ELR (cell line): Measurements from ENCODE around the gene ZNF532.

ENCODE experiments used
- DNase-seq: peaks from one replicate; pipeline ENCODE4 v3.0.0-alpha.2; 2015; ENCODE audit warnings: low read depth

ZNF532 gene

GRCh38 chr18:58937071-58937886, 72.6 kb downstream of the ZNF532 start:
- peak; percentile 65 for DNase-seq

- DNase-seq, result peak; percentile 15
Observed at GRCh38 chr18:58937887-58938267, 73.2 kb downstream of the ZNF532 start.

GRCh38 chr18:58941426-58942099, 76.9 kb downstream of the ZNF532 start:
- no peak for DNase-seq

DNA sequence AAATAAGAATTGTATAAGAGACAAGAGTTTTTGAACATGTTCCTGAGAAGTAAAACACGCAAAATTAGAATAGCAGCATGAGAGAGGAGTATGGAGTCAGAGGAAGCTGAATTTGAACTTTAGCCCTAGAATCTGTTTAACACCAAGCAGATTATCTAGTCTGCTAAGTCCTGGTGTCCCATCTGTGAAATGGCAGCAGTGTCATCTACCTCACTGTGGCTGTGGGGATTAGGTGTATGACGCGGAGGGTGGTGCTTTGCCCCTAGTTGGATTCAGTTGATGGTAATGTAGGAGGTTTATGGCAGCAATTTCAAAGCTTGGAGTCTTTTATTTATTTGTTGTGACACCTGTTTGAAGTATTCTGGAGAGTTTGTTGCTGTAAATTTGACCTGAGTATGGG, 79.2 kb downstream of the ZNF532 start:
- no peak for DNase-seq

- no peak for DNase-seq
Observed at GRCh38 chr18:58947136-58947732, 82.6 kb downstream of the ZNF532 start.

- DNase-seq, result no peak
Observed at GRCh38 chr18:58949031-58949430, 84.4 kb downstream of the ZNF532 start.

GRCh38 chr18:58951986-58952702, 87.5 kb downstream of the ZNF532 start:
- no peak for DNase-seq

- no peak for DNase-seq
Observed at GRCh38 chr18:58952858-58953257, 88.2 kb downstream of the ZNF532 start.

- DNase-seq, result no peak
Observed at GRCh38 chr18:58953627-58954026, 89.0 kb downstream of the ZNF532 start.

DNA sequence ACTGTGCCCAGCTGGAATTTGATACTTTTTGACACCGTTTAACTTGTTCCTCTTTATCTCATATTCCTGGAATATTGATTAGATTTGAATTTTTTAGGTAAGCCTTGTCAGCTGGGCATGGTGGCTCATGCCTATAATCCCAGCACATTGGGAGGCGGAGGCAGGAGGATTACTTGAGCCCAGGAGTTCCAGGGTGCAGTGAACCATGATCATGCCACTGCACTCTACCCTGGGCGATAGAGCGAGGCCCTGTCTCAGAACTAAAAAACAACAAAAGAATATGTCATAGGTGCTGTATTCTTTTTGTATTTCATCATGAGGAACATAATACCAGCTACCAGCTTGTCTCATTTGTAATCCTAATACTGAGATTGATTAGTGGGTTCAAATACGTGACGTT, 90.3 kb downstream of the ZNF532 start:
- DNase-seq, result no peak

- DNase-seq, result no peak
Observed at GRCh38 chr18:58955738-58956137, 91.1 kb downstream of the ZNF532 start.

DNA sequence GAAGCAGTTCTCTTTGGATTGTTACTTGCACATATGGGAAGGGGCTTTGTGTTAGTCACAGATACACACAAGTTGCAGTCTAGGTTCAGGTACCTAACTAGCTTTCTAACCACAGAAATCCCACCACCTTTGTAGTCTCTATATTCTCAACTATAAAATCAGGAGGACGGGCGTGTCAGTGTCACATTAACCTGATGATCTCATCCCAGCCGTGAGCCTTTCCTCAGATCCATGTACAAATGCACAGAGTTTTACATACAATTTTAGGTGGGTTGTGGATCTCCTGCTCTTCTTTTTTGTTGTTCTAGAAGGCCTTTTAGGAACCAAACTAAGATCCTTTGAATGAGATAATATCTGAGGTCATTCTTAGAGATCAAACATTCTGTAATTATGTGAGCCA, 94.0 kb downstream of the ZNF532 start:
- DNase-seq, result no peak

- DNase-seq, result no peak
Observed at GRCh38 chr18:58960508-58960907, 95.8 kb downstream of the ZNF532 start.

DNA sequence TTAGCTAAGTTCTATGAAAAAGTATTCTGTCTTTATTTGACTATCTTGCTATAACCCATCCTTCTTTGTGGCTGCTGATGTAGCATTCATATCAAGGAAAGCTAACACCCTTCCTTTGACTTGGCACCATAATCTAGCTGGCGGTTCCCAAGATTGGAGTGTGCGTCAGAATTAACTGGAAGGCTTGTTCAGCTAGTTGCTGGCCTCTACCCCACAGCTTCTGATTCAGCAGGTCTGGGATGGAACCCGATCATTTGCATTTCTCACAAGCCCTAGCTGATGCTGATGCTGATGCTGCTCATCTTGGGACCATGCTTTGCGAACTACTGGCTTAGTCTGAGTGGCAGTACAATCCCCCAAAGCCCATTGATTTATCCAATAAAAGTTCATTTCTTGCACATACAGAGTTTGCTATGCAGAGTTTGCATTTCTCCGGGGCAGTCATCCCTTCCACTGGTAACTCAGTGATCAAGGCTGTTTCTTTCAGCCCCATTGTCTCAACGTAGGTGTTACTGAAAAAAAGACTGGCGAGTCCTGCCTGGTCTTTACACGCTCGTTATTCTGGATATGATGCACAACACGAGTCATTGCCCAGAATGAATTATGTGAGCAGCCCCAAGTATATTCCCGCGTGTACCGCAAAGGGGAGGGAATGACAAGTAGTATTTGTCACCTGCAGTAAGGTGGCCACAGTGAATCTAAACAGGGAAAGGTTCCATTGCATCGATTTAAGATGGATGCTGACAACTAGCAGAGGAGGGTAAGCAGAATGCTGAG, 96.5 kb downstream of the ZNF532 start:
- DNase-seq, result no peak

GRCh38 chr18:58962336-58962735, 97.7 kb downstream of the ZNF532 start:
- DNase-seq, result no peak

DNA sequence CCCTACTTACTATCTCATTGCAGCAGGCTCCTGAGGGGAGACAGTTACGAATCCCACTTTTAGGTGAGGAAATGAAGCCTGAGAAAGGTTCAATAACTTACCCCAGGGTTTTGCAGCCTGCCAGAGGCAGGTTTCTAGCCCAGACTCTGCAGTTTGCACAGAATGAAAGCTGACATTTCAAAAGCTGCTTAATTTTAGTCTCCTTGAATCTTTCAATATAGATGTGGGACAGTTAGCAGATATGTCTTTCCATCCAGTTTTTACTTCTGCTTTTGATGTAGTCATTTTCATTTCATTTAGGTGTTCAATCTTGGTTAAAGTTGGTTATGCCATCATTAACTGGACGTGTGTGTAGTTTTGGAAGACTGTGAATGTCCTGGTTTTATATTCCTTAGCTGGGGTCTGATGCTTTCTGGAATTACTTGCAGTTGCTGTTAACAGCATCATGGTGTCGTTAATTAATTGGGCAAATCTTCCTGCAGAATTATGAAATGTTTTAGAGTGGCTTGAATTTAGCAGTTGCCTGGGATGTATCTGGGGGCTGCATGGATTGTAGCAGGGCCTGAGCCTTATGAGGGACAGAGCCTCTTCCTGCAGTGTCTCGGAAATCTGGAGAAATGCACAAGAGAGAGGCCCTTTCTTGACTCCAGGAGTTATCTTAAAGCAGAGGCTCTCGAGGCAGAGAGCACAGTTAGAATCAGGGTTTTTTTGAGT, 100.8 kb downstream of the ZNF532 start:
- no peak for DNase-seq

DNA sequence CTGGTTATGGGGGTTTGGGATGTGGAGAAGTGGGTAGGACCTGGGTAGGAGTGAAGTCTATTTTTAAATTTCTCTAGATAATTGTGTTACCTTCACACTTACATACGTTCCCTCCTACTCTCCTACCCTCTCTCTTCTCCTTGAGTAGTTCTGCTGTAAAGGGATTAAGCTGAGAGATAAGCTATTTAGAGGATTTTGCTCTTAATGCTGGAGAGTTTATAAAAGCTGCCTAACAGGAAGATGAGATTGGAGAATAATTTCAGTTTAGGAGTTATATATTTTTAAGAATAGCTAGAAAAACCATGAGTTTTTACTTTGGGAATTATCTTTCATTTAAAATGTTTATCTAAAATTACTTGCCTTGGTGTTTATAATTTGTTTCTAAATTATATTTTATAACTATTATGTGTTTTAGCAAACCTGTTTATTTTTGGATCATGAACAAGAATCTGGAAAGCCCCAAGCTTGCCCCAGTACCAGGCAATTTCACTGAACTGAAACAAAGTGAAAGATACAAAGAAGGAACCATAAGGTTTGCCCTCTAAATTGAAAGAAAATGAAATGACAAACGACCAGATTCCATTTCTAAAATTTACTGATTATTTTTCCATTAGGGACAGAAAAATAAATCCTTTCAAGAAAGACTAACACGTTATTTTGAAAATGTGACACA, 101.5 kb downstream of the ZNF532 start:
- DNase-seq, result no peak

GRCh38 chr18:58966704-58967103, 102.0 kb downstream of the ZNF532 start:
- DNase-seq, result no peak

DNA sequence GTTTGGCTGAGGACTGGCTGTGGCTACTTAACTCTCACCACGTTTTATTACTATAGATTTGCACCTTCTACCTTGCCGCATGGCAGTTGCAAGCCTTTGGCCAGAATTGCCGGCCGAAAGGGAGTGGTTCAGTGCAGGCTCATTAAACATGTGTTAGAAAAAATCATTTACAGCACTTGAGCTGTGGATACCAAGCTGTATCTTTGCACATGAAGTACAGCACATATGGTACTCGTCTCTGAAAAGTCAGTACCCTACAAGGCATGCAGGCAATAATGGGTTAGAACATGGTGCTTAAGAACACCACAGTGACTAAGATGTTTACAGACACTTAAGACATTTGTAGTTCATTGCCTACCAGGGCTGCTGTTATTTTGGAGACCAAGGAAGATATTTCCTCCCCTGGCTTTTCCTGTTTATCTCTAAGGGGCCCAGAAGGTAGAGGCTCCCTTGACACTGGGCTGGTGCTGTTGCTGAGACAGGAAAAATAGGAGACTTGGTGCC, 103.1 kb downstream of the ZNF532 start:
- DNase-seq, result no peak
